ENCODE measurements around the gene ARFGEF3.
"Not testable (repeated sequence)": the region's sequence is repeated elsewhere in the genome, so short reads cannot be mapped to it uniquely, and the experiment has no call there.

ARFGEF3 gene

DNA sequence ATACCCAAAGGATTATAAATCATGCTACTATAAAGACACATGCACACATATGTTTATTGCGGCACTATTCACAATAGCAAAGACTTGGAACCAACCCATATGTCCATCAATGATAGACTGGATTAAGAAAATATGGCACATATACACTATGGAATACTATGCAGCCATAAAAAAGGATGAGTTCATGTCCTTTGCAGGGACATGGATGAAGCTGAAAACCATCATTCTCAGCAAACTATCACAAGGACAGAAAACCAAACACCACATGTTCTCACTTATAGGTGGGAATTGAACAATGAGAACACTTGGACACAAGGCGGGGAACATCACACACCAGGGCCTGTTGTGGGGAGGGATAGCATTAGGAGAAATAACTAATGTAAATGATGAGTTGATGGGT is 50.8 kb downstream of the ARFGEF3 start:
- DNase-seq: not testable (repeated sequence)

DNA sequence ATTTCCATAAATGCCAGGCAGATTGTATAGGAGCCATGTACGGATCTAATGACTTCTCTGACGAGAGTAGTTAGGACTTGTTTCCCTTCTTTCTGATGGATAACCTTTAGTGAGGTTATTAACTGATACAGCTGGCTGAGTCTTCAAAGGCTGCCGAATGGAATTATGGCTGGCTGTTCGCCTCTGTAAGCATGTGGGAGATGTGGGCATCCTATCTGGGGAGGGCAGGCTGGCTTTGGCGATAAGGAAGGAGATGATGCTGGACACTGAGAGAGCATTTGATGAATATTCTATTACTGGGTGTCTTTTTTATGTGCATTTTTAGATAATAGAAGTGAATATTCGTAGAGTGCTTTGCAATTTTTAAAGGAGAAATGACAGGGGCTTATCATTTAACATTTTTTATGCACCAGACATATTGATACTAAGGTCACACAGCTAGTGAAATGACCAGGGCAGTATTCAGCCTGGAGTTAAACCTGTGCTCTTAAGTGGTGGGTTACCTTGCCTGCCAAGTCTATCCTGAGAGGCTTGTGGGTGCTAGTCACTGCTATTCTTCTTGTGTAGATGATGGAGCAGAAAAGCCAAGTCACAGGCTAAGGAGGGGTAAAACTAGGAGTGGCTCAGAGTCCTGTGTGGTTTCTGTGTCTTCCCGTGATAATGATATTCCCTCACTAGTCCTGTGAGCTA is 53.5 kb downstream of the ARFGEF3 start:
- DNase-seq: no peak

DNA sequence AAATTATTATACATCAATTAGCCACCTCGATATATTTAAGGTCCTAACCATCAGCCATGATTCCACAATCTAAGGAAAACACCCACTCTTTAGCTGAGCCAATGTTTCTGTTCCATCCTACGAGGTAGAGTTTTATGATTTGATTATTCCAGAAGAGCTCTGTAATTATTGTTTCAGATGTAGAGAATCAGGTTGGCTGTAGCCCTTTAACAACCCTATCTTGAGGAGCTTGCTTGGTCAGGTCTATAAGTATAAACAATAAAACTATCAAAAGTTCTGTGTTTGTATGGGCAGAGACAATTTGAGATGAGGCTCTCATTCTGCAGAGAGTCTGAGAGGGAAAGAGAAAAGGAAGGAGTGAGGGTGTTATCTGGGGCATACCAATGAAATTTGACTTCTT is 56.7 kb downstream of the ARFGEF3 start, which contains the start of gene PBOV1:
TSS of gene PBOV1 (minus strand) at position 43 of the 400 bp plus-strand sequence. CDS start 96 bp downstream, outside the sequence.
- DNase-seq: no peak

DNA sequence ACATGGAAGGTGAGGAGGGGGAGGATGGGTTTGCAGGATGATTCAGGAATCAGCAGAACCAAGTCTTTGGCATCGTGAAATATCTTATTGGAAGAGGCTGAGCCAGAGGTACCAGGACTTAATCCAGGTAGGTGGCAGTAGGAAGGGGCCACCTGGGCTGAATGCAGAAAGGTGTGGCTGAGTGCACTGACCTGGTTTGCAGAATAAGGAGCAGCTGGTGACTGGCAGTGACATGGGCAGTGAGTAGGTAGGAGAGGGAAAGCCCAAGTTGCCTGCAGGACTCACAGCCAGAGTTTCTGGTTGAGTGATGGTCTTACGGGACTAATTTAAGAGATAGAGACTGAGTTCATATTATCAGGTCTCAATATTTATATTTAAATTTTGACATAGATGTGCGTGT is 57.7 kb downstream of the ARFGEF3 start:
- no peak for DNase-seq

DNA sequence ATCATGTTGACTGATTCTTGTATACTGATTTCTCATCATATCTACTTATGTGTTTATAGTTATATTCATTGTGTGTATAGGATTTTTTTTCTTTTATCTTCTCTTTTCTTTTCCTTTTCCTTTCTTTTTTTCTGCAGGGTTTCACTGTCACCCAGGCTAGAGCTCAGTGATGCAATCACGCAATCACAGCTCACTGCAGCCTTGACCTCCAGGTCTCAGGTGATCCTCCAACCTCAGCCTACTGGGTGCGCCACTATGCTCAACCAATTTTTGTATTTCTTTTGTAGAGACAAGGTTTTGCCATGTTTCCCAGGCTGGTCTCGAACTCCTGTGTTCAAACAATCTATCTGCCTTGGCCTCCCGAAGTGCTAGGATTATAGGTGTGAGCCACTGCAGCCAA is 58.2 kb downstream of the ARFGEF3 start:
- no peak for DNase-seq

DNA sequence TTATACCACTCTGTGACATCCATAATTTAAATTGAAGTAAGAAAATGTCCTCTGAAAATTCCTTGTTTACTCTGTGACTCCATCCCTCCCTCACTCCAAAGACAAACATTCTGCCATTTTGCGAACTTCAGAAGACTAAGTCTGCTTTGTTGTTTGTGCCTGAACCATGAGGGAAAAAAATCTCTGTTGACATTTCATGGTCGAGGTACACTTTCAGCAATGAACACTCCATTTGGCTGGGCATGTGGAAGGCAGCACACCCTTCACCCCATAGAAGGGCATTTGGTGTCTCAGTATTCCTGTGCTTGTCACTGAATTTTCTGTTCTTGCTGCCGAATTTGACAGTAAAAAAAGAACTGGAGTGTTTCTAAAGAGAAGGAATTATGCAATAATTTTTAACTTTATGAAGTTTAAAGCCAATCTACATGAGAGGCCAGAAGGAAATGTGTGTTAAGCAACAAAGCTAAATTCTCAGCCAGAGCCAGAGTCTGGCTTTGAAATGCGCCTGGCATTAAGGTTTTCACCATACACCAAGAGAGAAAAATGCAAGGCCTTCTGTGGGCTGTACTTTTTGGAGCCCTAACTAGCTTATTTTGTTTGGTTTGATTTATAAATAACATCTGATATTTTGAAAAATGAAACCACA is 61.3 kb downstream of the ARFGEF3 start:
- DNase-seq: no peak

DNA sequence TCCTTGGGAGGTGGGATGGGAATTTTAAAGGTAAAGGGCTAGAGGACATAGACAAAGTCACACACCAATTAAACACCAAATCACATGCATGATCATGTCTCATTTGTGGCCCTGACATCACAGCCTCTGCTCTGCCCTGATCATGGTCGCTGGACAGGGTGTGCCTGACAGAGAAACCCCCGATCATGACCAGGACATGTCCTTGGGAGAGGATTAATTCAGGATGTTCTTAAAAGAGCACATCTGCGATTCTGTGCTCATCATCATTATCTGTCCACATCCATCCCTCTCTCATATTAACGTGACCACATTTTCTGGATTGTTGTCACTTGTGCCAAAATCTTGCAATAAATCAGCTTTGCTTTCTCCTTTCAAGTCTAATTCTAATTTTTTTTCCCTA is 64.2 kb downstream of the ARFGEF3 start:
- no peak for DNase-seq

DNA sequence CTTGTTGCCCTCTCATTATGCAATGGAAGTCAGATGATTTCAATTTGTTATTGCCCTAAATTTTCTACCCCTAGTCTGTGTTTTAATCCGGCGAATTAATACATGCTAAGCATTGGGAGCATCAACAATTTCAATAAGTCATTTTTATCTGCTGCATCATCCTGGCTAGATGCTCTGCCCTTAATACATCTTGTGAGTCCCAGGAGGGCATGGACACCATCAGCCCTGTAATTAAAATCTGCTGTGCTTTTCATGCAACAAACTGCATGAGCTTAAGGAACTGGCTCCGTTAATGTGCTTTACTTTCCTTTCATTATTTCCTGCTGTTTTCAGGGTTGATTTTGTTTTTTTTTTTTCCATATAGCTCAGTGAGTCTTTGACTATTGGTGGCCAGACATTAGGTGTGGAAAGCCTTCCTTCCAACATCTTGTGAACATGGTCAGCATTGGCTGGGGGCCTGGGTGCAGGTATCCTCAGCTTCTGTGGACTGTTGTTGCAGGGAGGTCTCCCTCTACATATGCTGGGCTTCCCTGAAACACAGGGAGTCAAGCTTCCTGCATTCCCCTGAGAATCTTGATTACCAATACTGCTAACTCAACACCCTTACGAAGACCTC is 65.1 kb downstream of the ARFGEF3 start:
- DNase-seq: no peak

DNA sequence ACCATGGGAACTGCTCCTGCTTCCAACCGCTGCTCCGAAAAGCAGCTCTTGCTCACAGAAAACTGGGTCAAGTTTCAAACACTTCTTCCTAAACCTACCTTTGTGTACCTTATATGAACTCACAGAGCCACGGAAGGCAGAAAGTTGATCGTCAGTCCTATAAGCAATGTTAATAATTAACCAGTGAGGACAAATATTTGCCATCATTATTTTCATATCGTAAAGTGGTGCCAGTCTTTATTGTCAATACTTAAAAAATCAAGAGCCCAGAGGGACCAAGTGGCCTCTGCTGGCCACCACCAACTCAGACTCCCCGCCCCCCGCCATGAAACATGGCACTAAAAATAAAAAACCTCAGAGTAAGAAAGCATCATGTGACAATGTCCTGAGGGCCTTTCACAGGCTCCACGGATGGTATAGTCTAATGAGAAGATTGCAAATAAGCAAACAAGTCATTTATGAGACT is 65.6 kb downstream of the ARFGEF3 start:
- no peak for DNase-seq

DNA sequence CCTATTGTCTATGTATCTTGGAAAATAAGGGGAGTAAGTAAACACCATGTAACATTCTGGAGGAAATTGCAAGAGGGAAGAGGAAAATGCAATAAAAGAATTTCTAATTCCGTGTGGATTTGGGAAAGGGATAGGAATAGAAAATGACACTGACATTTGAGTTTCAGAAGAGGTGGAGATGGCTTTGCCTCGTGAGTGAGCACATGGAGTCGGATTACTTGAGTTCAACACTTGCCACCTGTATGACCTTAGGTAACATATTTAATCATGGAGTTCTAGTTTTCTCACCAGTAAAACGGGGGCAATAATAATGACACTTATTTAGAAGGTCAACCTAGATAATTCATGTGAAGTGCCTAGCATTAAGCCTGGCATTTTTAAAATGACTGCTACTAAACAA is 67.3 kb downstream of the ARFGEF3 start:
- DNase-seq: no peak

DNA sequence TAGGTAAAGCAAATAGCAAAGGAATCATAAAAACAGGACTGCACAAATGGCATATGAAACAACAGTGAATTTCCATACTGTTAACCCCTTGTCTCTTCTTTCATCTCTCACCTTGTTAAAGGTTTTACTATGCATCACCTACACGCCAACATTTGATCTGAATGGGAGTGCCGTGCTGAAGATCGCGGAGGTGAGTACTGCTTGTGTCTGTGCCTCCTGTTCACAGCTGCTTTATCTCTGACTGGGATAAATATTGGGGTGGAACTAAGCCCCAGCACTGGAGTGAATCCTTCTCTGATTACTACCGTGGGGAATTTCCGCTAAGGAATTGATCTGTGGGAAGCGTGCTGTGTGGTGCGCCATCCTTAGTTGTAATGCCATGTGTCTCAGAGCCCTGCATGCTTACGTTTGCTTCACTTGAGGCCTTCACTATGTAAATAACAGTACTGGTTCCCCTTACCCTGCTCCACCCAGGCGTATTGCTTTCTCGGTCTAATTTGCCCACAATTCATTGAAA is 68.0 kb downstream of the ARFGEF3 start:
- no peak for DNase-seq

DNA sequence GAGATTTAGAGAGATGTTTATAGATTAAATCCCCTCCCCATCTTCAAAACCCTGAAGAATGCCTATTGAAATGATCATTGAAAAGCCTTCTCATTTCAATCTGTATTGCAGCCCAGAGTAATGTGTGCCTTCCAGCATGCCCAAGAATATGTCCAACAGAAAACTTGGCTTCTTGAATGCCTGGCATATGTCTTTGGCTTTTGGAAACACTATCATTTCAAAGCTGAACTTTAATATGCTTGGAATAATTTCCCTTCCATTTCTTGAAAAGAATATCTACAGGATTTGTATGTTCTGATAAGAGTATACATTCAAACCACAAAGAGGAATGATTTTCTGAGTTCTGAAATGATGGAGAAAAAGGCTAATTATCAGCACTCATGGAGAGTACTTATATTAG is 68.5 kb downstream of the ARFGEF3 start:
- no peak for DNase-seq

DNA sequence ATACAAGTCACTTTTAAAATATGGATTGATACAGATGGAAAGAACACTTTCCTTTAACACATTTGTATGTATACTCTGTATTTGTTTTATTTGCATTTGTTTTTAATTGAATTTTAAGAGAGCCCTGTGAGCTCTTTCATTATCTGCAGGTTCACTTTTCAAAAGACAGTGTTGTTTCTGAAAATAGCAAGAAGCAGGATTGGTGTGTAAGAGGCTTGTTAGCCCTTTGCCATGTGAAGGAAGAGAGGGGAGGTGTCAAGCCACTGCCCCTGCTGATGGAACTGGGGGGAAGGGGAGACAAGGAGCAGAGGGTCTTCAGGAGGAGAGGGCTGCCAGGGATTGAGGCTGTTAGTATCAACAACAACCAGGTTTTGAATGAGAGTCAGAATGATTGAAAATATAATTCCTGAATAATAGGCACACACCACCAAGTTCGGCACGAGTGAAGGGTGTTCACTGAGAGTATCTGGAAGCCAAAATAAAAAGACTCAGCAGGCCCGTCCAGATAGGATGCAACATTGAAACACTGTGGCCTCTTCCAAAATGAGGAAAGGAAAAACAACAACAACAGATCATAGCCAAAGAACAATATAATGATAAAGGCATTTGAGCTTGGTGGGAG is 69.1 kb downstream of the ARFGEF3 start:
- DNase-seq: no peak

DNA sequence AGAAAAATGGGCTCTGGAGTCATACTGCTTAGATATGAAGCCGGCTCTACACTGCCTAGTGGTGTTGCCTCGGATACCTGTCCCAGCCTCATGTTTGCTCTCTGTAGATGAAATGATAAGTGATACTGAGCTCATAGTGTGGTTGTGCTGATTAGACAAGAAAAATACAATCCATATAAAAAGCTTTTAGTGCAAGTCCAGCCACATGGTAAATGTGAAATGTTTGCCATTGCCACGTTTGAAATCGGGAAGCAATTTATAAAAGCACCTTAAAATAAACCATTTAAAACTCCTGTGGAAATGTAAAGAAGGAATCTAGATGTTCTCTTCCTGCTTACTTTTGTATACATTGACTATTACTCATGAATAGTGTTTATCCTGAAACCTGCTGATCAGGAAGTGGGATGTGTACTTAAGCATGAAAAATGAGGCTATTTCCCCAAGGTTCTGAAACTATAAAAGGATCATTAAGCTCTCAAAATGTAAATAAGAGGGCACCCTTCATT is 69.7 kb downstream of the ARFGEF3 start:
- no peak for DNase-seq

DNA sequence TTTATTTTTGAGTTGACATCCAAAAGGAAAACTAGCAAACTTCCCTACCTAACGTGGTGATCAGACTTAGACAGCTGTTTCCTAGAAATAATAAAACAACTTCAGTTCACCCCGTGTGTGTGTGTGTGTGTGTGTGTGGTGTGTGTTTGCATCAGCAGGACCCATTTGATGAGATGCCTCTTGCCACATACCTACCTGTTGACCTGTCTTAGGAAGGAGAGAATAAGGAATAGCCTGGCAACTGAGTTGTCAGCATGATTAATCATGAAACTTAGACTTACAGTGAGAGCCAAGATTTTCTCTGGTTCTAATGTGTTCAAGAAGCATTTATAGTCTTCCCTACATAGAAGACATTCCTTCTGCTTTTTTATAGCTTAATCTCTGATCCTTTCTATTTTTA is 72.6 kb downstream of the ARFGEF3 start:
- no peak for DNase-seq

DNA sequence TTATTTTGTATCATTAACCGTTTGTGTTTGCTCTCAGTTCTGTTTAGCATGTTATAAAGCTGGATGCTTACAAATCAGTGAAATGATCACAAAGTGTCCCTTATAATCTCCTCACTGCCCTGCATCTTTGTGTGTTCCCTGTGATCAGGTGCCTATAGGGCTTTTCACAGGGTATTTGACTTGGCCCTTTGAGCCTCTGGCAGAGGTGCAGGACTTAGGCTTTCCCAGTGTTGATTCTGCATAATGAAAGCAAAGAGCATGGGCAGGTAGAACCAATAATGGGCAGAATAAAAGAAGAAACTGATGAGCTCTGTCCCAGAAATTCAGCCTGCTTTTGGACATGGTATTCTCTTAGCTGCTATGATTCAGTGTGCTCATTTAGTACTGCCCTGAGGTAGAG is 73.5 kb downstream of the ARFGEF3 start:
- DNase-seq: no peak

DNA sequence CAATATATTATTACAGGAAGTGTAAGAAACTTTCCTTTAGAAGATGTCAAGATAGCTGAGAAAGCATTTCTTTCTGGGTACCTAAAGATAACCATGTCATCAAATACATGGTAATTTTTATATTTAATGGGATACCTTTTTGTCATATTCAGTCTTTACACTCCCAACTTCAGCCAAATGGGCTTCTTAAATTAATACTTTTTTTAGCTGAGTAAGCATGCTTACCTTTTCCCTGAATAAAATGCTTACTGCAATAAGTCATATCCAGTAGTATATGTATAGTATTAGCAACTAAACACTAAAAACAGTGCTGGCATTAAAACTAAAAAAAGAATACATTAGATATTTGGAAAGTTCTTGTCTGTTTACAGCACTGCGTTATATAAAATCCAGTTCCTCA is 74.0 kb downstream of the ARFGEF3 start:
- no peak for DNase-seq

DNA sequence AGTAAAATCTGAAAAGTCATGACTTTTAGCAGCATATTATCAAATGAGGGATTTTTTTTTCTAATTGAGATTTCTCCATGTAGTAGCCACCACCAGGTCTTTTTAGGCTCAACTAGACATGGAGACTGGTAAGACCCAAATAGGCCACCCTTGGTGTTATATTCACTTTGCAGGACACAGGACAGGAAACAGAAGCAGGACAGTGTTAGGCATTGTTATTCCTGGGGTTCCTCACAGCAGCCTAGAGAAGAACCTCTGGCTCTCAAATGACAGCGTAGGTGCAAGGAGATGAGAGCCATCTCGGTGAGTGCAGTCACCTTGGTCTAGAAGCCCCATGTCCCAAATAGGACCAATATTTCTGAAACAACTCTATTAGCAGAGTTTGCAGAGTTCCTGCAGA is 75.7 kb downstream of the ARFGEF3 start:
- DNase-seq: no peak

DNA sequence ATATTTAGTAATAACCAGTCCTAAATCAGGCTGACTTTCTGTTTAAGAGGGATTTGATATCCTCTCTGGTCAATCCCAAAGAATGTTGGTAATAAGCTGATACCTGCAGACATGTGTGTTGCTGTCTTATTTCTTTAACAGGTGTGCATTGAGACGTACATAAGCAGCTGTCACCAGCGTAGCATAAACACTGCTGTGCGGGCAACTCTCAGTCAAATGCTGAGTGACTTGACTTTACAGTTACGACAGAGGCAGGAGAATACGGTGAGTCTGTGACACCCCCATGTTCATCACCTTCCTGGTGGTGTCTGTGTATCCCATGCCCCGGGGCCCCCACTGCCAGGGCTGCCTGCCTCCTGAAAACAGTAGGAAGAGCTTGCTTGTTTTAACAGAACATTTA is 76.6 kb downstream of the ARFGEF3 start:
- DNase-seq: no peak

DNA sequence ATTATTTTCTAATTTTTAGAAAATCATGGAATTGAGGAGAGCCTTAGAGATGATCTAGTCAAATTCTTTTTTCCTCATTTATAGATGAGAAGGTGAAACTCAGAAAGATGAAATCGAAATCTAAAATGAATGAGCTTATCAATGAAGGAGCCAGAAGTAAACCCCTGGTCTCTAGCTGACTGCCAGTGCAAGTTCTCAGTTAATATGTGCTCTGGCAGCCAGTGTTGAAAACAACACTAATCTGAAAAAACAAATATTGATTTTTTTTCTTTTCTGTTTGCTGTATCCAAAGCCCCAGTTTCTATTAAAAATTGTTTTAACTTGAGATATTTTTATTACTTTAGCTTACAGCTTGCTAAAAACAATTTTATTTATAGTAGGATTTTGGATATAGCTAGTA is 78.0 kb downstream of the ARFGEF3 start:
- no peak for DNase-seq

DNA sequence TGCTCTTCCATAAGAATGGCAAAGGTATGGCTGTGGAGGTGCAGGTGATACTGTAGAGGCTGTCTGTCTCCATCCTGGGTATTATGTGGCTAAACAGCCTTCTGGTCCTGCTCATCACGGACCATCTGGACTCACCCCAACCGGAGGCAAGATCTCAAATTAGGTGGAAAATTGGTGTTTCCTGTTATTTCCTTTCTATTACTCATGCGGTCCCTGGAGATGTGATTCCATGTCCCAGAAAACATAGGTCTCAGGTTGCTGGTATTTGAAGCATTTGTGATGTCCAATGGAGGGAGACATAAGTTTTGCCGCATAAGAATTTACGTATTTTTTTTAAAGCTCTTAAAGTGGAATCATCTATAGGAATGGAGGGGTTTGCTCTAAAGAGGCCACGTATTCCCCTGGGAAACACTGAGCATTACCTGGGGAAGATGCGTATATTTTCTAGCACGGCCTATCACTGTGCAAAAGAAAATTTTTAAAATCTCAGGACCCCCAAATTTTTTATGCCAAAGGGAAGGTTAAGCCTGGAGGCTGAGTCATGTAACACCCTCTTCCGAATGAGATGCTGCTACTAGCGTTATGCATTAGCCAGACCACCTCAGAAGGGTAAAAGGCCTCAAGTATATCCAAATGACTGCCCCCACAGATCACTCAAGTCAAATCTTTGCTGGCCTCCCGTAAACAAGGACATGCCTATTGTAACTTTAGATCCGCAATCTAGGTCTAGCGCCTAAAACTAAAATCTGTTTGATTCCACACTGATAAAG is 78.9 kb downstream of the ARFGEF3 start:
- DNase-seq: no peak

DNA sequence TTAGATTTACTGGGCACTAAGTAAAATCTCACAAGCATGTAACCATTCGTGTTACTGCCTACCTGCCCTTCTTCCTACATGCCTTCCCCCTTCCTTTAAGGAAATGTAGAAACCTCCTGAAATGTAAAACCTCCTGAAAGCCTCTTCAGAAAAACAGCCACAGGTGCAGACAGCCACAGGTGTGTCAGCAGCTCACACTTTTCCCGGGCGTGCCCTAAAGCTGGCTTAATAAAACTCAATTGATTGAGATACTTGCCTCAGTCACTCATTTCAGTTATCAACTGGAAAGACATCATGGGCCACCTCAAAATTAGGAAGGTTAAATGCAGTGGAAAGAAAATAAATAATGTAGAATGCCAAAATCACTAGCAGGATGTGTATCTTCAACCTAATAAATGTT is 79.6 kb downstream of the ARFGEF3 start:
- no peak for DNase-seq

DNA sequence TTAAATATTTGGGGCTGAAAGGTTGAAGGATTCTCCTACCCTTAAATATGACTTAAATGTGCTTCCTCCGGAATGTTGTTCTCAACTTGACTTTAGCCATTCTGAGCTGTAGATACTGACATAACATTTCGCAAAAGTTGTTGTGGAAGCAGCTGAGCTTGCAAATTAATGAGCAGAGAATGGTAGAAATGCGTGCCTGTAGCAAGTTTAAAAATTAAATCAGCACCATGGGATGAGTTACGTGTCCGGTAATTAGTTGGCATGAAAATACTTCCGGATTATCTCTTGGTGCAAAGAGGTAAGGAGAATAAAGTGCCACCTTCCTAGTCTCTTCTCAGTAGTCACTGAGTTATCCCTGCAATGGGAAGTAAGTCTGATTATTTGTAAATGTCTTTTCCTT is 80.2 kb downstream of the ARFGEF3 start:
- no peak for DNase-seq
